Astrocyte (in vitro differentiated cells and primary cell): ENCODE data around the gene LASP1NB.
A peak's percentile ranks its signal among the peaks of the same experiment; 100 is the strongest.

Source experiments
- DNase-seq: peaks from one replicate; pipeline ENCODE4 v3.0.0-alpha.2; 2010; ENCODE audit warnings: low read depth
- FAIRE-seq: peaks from 2 replicates; lab custom pipeline; 2011; peaks lifted over from hg19 to GRCh38; lab: Jason Lieb, UNC
- H2AFZ ChIP-seq: 2 replicates; pipeline ENCODE4 v1.6.0; 2012; ENCODE audit warnings: low read depth, low read length, inconsistent platforms
- H3K27ac ChIP-seq: 2 replicates; pipeline ENCODE4 v1.5.1; 2011; ENCODE audit warnings: low read depth, low read length, inconsistent platforms
- H3K27me3 ChIP-seq: 2 replicates; pipeline ENCODE4 v1.6.0; 2011; ENCODE audit warnings: low read length, inconsistent platforms; ENCODE audit not compliant: insufficient read depth
- H3K36me3 ChIP-seq: 2 replicates; pipeline ENCODE4 v1.5.1; 2011; ENCODE audit warnings: low read length, inconsistent platforms; ENCODE audit not compliant: insufficient read depth
- H3K4me1 ChIP-seq: 2 replicates; pipeline ENCODE4 v1.5.1; 2011; ENCODE audit warnings: low read length, inconsistent platforms; ENCODE audit not compliant: insufficient read depth
- H3K4me2 ChIP-seq: 2 replicates; pipeline ENCODE4 v1.6.0; 2012; ENCODE audit warnings: low read length, inconsistent platforms
- H3K4me3 ChIP-seq: 2 replicates; pipeline ENCODE4 v1.5.1; 2011; ENCODE audit warnings: low read depth, mild to moderate bottlenecking, low read length, inconsistent platforms; ENCODE audit not compliant: insufficient read depth
- H3K79me2 ChIP-seq: 2 replicates; pipeline ENCODE4 v1.6.0; 2012; ENCODE audit warnings: mild to moderate bottlenecking, low read length, inconsistent platforms; ENCODE audit not compliant: insufficient read depth
- H3K9ac ChIP-seq: 2 replicates; pipeline ENCODE4 v1.6.0; 2012; ENCODE audit warnings: mild to moderate bottlenecking, low read length, inconsistent platforms
- H3K9me3 ChIP-seq: 2 replicates; pipeline ENCODE4 v1.5.1; 2012; ENCODE audit warnings: low read depth, mild to moderate bottlenecking, low read length, inconsistent platforms; ENCODE audit not compliant: insufficient read depth
- H4K20me1 ChIP-seq: 2 replicates; pipeline ENCODE4 v1.6.0; 2012; ENCODE audit warnings: low read length, inconsistent platforms; ENCODE audit not compliant: insufficient read depth
- H3K27ac Mint-ChIP-seq: one replicate; pipeline ENCODE4 v1.8.0; 2021; ENCODE audit warnings: mild to moderate bottlenecking, mixed read lengths; ENCODE audit not compliant: unreplicated experiment
- H3K27me3 Mint-ChIP-seq: one replicate; pipeline ENCODE4 v1.8.0; 2021; ENCODE audit warnings: low read depth, mixed read lengths; ENCODE audit not compliant: unreplicated experiment
- H3K36me3 Mint-ChIP-seq: one replicate; pipeline ENCODE4 v1.8.0; 2021; ENCODE audit warnings: low read depth, mixed read lengths; ENCODE audit not compliant: unreplicated experiment
- H3K4me1 Mint-ChIP-seq: one replicate; pipeline ENCODE4 v1.8.0; 2021; ENCODE audit warnings: low read depth, mixed read lengths; ENCODE audit not compliant: unreplicated experiment
- H3K4me3 Mint-ChIP-seq: one replicate; pipeline ENCODE4 v1.8.0; 2021; ENCODE audit warnings: mild to moderate bottlenecking, moderate library complexity, mixed read lengths; ENCODE audit not compliant: unreplicated experiment
- H3K9me3 Mint-ChIP-seq: one replicate; pipeline ENCODE4 v1.8.0; 2021; ENCODE audit warnings: mild to moderate bottlenecking, mixed read lengths; ENCODE audit not compliant: unreplicated experiment
- EZH2 ChIP-seq: IDR thresholded peaks from 2 replicates; pipeline ENCODE4 v1.6.1; 2012; ENCODE audit warnings: mild to moderate bottlenecking, low read length, inconsistent platforms; ENCODE audit not compliant: insufficient read depth
- TF ChIP-seq, protein P1 (sequence below): IDR thresholded peaks from 2 replicates; pipeline ENCODE4 v1.5.1; 2011; ENCODE audit warnings: low read depth, mild to moderate bottlenecking, inconsistent platforms, low read length, moderate library complexity; ENCODE audit not compliant: insufficient read depth

LASP1NB gene

DNA sequence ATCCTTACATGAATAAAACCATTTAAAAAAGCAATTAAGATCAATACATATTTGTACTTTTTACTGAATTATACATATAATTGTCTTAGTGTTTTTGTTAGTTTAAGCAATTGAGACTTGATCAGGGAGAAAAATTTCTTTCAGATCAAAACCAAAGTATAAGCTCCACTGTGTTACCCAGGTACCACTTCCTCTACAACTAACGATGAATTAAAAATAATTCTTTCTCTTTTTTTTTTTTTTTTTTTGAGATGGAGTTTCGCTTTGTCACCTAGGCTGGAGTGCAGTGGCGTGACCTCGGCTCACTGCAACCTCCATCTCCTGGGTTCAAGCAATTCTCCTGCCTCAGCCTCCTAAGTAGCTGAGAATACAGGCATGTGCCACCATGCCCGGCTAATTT is 35.0 kb downstream of the LASP1NB start:
- Histone ChIP-seq H3K4me2 (no peak overlapping the region), H4K20me1 (no peaks in the 10 kb centered on the region), H3K9ac (no peak overlapping the region), H3K4me1 (peaks cover 7% of the 10 kb centered on the region), H3K36me3 (no peaks in the 10 kb centered on the region), H3K79me2 (no peaks in the 10 kb centered on the region), H3K9me3 (no peaks in the 10 kb centered on the region), H2AFZ (no peak overlapping the region), H3K4me3 (no peak overlapping the region), H3K27ac (no peak overlapping the region), H3K27me3 (no peaks in the 10 kb centered on the region)
- Mint-ChIP-seq H3K27ac (no peak overlapping the region), H3K4me1 (no peaks in the 10 kb centered on the region), H3K4me3 (no peak overlapping the region), H3K36me3 (no peaks in the 10 kb centered on the region), H3K27me3 (no peaks in the 10 kb centered on the region), H3K9me3 (no peaks in the 10 kb centered on the region)
- no peak for TF ChIP-seq EZH2
- TF ChIP-seq, protein P1, sequence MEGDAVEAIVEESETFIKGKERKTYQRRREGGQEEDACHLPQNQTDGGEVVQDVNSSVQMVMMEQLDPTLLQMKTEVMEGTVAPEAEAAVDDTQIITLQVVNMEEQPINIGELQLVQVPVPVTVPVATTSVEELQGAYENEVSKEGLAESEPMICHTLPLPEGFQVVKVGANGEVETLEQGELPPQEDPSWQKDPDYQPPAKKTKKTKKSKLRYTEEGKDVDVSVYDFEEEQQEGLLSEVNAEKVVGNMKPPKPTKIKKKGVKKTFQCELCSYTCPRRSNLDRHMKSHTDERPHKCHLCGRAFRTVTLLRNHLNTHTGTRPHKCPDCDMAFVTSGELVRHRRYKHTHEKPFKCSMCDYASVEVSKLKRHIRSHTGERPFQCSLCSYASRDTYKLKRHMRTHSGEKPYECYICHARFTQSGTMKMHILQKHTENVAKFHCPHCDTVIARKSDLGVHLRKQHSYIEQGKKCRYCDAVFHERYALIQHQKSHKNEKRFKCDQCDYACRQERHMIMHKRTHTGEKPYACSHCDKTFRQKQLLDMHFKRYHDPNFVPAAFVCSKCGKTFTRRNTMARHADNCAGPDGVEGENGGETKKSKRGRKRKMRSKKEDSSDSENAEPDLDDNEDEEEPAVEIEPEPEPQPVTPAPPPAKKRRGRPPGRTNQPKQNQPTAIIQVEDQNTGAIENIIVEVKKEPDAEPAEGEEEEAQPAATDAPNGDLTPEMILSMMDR, result no peak
- DNase-seq, result no peak
- no peak for FAIRE-seq

DNA sequence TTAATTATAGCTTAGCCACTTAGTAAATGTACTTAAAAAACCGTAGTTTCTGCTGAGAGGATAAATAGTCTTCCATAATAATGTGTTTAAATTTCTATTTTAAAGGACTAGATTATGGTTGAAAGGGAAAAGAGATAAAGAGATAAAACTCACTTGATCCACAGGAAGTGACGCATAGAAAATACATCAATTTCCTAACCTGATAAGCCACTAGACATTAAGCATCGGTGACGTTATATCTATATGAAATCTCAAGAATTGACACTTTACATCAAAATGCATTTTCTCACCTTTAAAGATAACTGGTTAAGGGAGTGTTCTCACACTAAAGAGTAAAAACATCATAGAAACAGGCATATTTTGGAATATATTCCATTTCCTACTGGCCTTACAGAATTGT is 36.0 kb downstream of the LASP1NB start:
- Histone ChIP-seq H3K36me3 (no peaks in the 10 kb centered on the region), H3K79me2 (no peaks in the 10 kb centered on the region), H3K4me3 (no peak overlapping the region), H3K27me3 (no peaks in the 10 kb centered on the region), H3K9me3 (no peaks in the 10 kb centered on the region), H4K20me1 (no peaks in the 10 kb centered on the region), H3K4me1 (peaks cover 7% of the 10 kb centered on the region), H2AFZ (no peak overlapping the region), H3K27ac (no peak overlapping the region), H3K9ac (no peak overlapping the region), H3K4me2 (no peak overlapping the region)
- FAIRE-seq, result no peak
- no peak for DNase-seq
- Mint-ChIP-seq H3K9me3 (no peaks in the 10 kb centered on the region), H3K4me1 (no peaks in the 10 kb centered on the region), H3K27ac (no peak overlapping the region), H3K27me3 (no peaks in the 10 kb centered on the region), H3K4me3 (no peak overlapping the region), H3K36me3 (no peaks in the 10 kb centered on the region)
- TF ChIP-seq, protein P1, result no peak
- TF ChIP-seq EZH2, result no peak

DNA sequence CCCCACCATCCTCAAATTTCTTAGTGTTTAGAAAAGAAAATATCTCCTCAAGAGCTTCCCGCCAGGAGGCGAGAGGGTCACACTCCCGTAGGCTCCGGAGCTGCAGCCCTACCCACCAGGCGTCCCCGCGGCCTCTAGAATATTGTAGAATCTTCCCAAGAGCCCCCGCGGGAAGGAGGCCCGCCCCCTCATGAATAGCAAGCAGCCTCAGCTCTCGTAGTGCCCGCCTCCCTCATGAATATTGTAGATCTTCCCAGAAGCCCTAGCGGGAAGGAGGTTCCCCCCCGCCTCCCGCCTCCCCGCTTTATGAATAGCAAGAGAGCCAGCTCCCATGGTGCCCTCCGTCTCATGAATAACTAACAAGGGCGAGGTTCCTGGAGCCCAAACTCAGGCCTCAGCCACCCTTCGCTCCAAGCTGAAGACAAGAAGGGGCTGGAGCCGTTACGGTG is 41.9 kb downstream of the LASP1NB start, which contains the start of gene FBXO47:
TSS of gene FBXO47 (minus strand) at position 114 of the 449 bp plus-strand sequence. CDS start 4,378 bp downstream, outside the sequence.
- Mint-ChIP-seq H3K27ac (no peak within 1 kb of the TSS), H3K4me3 (no peak within 1 kb of the TSS), H3K9me3 (no peaks in the 10 kb centered on the region), H3K27me3 (peaks cover 6% of the 10 kb centered on the region), H3K36me3 (no peaks in the 10 kb centered on the region), H3K4me1 (no peaks in the 10 kb centered on the region)
- H3K4me2 ChIP-seq, result peak within 1 kb of the TSS; percentile 79
- H3K9ac ChIP-seq, result peak within 1 kb of the TSS; percentile 60
- H3K9me3 ChIP-seq, result no peaks in the 10 kb centered on the region
- no peaks in the 10 kb centered on the region for H3K79me2 ChIP-seq
- peak; percentile 77 for DNase-seq
- no peaks in the 10 kb centered on the region for H3K27me3 ChIP-seq
- no peak for FAIRE-seq
- TF ChIP-seq, protein P1, result no peak
- TF ChIP-seq EZH2, result no peak
- no peak within 1 kb of the TSS for H3K27ac ChIP-seq
- peaks cover 2% of the 10 kb centered on the region for H3K4me1 ChIP-seq
- no peaks in the 10 kb centered on the region for H3K36me3 ChIP-seq
- H2AFZ ChIP-seq, result peak within 1 kb of the TSS; percentile 94
- H3K4me3 ChIP-seq, result no peak within 1 kb of the TSS
- H4K20me1 ChIP-seq, result no peaks in the 10 kb centered on the region
